ENCODE measurements around the gene OR5C1. TPM values are rescaled to one million over a fixed set of nuclear protein-coding genes. Genes with fewer than 3 reads are reported as not detected.

OR5C1 gene
- total RNA-seq = not detected

DNA sequence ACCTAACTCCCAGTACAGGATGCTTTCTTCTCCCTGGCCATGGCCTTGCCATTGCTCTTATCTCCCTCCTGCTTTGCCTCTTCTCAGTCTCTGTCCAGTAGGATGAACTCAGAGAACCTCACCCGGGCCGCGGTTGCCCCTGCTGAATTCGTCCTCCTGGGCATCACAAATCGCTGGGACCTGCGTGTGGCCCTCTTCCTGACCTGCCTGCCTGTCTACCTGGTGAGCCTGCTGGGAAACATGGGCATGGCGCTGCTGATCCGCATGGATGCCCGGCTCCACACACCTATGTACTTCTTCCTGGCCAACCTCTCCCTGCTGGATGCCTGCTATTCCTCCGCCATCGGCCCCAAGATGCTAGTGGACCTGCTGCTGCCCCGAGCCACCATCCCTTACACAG is at the start of gene OR5C1:
Gene OR5C1, plus strand, starts transcription at position 103 of the 400 bp plus-strand sequence. Its CDS starts 0 bp downstream, at position 103.
- no peaks in the 10 kb centered on the region for H3K9me3 ChIP-seq
- H3K27ac ChIP-seq = no peak within 1 kb of the TSS
- no peaks in the 10 kb centered on the region for H3K4me1 ChIP-seq
- no peak within 1 kb of the TSS for H3K4me3 ChIP-seq
- DNase-seq = no peak
- intact Hi-C loops (cut with DNase I; ENCODE audit: low total_unique reads) (no loop called here), in situ Hi-C loops (cut with MboI; ENCODE audit: low sequenced_read_pairs in 4 of 4) (no loop called here)
- no peak for ATAC-seq
- H3K36me3 ChIP-seq = no peaks in the 10 kb centered on the region
- no peak for TF ChIP-seq POLR2A (IDR thresholded peaks at IDR 0.05)
- no peak for TF ChIP-seq CTCF (IDR thresholded peaks at IDR 0.05 in 4 of 5, conservative IDR thresholded peaks at IDR 0.05 in 1 of 5)
- H3K27me3 ChIP-seq = no peaks in the 10 kb centered on the region

GRCh38 chr9:122742003-122742402 is 46.7 kb upstream of the OR5C1 start, which contains the start of gene OR1L6:
Gene OR1L6, plus strand, starts transcription at chr9:122742303. Its CDS starts 7,545 bp downstream, at chr9:122749848.
- ATAC-seq (no peak), DNase-seq (no peak)
- Histone ChIP-seq H3K9me3 (no peaks in the 10 kb centered on the region), H3K27me3 (no peaks in the 10 kb centered on the region), H3K27ac (no peak within 1 kb of the TSS), H3K36me3 (no peaks in the 10 kb centered on the region), H3K4me1 (no peaks in the 10 kb centered on the region), H3K4me3 (no peak within 1 kb of the TSS)
- TF ChIP-seq CTCF (IDR thresholded peaks at IDR 0.05 in 4 of 5, conservative IDR thresholded peaks at IDR 0.05 in 1 of 5) = no peak
- TF ChIP-seq POLR2A (IDR thresholded peaks at IDR 0.05) = no peak
- in situ Hi-C loops (cut with MboI; ENCODE audit: low sequenced_read_pairs in 4 of 4) (no loop called here), intact Hi-C loops (cut with DNase I; ENCODE audit: low total_unique reads) (no loop called here)

GRCh38 chr9:122754825-122755224 is 33.9 kb upstream of the OR5C1 start:
- no peaks in the 10 kb centered on the region for H3K36me3 ChIP-seq
- intact Hi-C loops (cut with DNase I; ENCODE audit: low total_unique reads) = no loop called here
- ATAC-seq (no peak), DNase-seq (no peak)
- no peak for TF ChIP-seq POLR2A (IDR thresholded peaks at IDR 0.05)
- TF ChIP-seq CTCF (IDR thresholded peaks at IDR 0.05 in 4 of 5, conservative IDR thresholded peaks at IDR 0.05 in 1 of 5) = no peak
- H3K4me1 ChIP-seq = no peaks in the 10 kb centered on the region
- in situ Hi-C loops (cut with MboI; ENCODE audit: low sequenced_read_pairs in 4 of 4) = no loop called here
- no peak overlapping the region for H3K4me3 ChIP-seq
- no peak overlapping the region for H3K27ac ChIP-seq
- H3K9me3 ChIP-seq = peaks cover 0 to 3% (median 0%) of the 10 kb centered on the region in 3 donors
- H3K27me3 ChIP-seq = no peaks in the 10 kb centered on the region

DNA sequence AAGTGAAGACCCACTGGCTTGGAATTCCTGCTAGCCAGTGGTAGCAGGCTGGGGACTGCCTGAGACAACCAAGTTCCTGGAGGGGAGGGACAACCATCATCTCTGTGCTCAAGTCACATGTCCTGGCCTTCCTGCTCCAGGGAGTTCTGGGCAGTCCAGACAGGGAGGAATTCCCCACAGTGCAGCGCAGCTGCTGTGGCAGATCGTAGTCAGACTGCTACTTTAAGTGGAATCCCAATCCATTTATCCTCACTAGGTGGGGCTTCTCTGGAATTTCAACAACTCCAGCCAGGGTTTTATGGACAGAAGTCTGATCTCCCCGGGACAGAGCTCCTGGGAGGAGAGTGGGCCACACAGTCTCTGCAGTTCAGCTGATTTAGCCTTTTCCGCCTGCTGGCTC is 20.9 kb upstream of the OR5C1 start:
- no peak overlapping the region for H3K27ac ChIP-seq
- no peaks in the 10 kb centered on the region for H3K27me3 ChIP-seq
- H3K9me3 ChIP-seq = no peaks in the 10 kb centered on the region
- H3K36me3 ChIP-seq = no peaks in the 10 kb centered on the region
- intact Hi-C loops (cut with DNase I; ENCODE audit: low total_unique reads) (no loop called here), in situ Hi-C loops (cut with MboI; ENCODE audit: low sequenced_read_pairs in 4 of 4) (no loop called here)
- DNase-seq (no peak), ATAC-seq (no peak)
- TF ChIP-seq CTCF (IDR thresholded peaks at IDR 0.05 in 4 of 5, conservative IDR thresholded peaks at IDR 0.05 in 1 of 5) = no peak
- no peak for TF ChIP-seq POLR2A (IDR thresholded peaks at IDR 0.05)
- H3K4me3 ChIP-seq = no peak overlapping the region
- no peaks in the 10 kb centered on the region for H3K4me1 ChIP-seq

- H3K9me3 ChIP-seq = no peaks in the 10 kb centered on the region
- H3K4me1 ChIP-seq = no peaks in the 10 kb centered on the region
- ATAC-seq (no peak), DNase-seq (no peak)
- in situ Hi-C loops (cut with MboI; ENCODE audit: low sequenced_read_pairs in 4 of 4) (no loop called here), intact Hi-C loops (cut with DNase I; ENCODE audit: low total_unique reads) (no loop called here)
- no peaks in the 10 kb centered on the region for H3K27me3 ChIP-seq
- TF ChIP-seq POLR2A (IDR thresholded peaks at IDR 0.05) (no peak), CTCF (IDR thresholded peaks at IDR 0.05 in 4 of 5, conservative IDR thresholded peaks at IDR 0.05 in 1 of 5) (no peak)
- no peaks in the 10 kb centered on the region for H3K36me3 ChIP-seq
- H3K27ac ChIP-seq = no peak overlapping the region
- H3K4me3 ChIP-seq = no peak overlapping the region
These were observed 11.7 kb upstream of the OR5C1 start for GRCh38 chr9:122777052-122777451.
